Testis (tissue), 2 donors: Measurements from ENCODE around the gene ZNG1A.
"Not testable (repeated sequence)": the region's sequence is repeated elsewhere in the genome, so short reads cannot be mapped to it uniquely, and the experiment has no call there.

Source experiments
- CTCF ChIP-seq, 3 experiments: fragments of 450-650 bp in 2 of 3; fragments of 200-600 bp in 1 of 3; sonication (generic) in 1 of 3; IDR thresholded peaks; one replicate each; pipeline ENCODE4 v1.5.1; 2016 to 2019; ENCODE audit warnings: antibody characterized with exemption in 3 of 3, mild to moderate bottlenecking in 2 of 3, moderate library complexity in 1 of 3
- POLR2A ChIP-seq: fragments of 450-650 bp; IDR thresholded peaks from one replicate; pipeline ENCODE4 v1.6.1; 2017; ENCODE audit warnings: antibody characterized with exemption, mild to moderate bottlenecking, moderate library complexity

- TF ChIP-seq CTCF (IDR thresholded peaks at IDR 0.05); POLR2A: not testable (repeated sequence)
Observed at GRCh38 chr9:117995-118467, 60.8 kb downstream of the ZNG1A start, which contains the start of gene FOXD4.
